Measurements from ENCODE around the gene GOLIM4.

DNA sequence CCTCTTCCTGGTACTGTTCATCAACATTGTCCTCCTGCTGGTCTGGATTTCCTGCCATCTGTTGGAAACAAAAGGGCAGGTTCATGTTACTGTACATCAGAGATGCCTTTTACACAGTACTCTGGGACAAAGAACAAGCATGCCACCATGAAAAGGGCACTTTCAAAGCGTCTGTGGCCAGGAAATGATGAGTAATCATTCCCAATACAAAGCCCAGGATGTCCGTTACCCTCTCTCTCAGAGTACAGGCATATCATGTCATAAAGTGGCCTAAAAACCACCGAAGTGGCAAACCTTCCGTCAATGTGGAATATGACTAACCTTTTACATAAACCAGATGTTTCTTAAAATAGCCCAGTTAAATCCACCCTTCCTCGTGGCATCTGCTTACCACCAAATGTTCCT lies 71.2 kb downstream of the GOLIM4 start:
- TF ChIP-seq, protein P1, sequence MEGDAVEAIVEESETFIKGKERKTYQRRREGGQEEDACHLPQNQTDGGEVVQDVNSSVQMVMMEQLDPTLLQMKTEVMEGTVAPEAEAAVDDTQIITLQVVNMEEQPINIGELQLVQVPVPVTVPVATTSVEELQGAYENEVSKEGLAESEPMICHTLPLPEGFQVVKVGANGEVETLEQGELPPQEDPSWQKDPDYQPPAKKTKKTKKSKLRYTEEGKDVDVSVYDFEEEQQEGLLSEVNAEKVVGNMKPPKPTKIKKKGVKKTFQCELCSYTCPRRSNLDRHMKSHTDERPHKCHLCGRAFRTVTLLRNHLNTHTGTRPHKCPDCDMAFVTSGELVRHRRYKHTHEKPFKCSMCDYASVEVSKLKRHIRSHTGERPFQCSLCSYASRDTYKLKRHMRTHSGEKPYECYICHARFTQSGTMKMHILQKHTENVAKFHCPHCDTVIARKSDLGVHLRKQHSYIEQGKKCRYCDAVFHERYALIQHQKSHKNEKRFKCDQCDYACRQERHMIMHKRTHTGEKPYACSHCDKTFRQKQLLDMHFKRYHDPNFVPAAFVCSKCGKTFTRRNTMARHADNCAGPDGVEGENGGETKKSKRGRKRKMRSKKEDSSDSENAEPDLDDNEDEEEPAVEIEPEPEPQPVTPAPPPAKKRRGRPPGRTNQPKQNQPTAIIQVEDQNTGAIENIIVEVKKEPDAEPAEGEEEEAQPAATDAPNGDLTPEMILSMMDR (IDR thresholded peaks at IDR 0.05): no peak
- TF ChIP-seq POLR2A (IDR thresholded peaks at IDR 0.05): no peak
